ENCODE results near the gene FKBP1A.

GRCh38 chr20:1442304-1442703 is 49.5 kb upstream of the FKBP1A start:
- TF ChIP-seq CTCF (conservative IDR thresholded peaks at IDR 0.05 in 1 of 2, IDR thresholded peaks at IDR 0.05 in 1 of 2; ENCODE audit: extremely low read depth in 1 of 2, insufficient read depth in 1 of 2, low read depth in 1 of 2, low read length in 2 of 2) (no peak), EZH2 (IDR thresholded peaks at IDR 0.05; ENCODE audit: borderline replicate concordance, low read length) (no peak)
